Fibroblast of mammary gland (primary cell): Measurements from ENCODE around the gene ADAM22.
A peak's percentile ranks its signal among the peaks of the same experiment; 100 is the strongest.

Experiments used
- DNase-seq: peaks from one replicate; pipeline ENCODE4 v3.0.0-alpha.2; 2010; ENCODE audit warnings: low read depth
- H3K4me3 ChIP-seq: 2 replicates; pipeline ENCODE4 v1.5.1; 2011; ENCODE audit warnings: low read depth, mild to moderate bottlenecking, low read length, moderate library complexity; ENCODE audit not compliant: control insufficient read depth
- CTCF ChIP-seq: conservative IDR thresholded peaks from 2 replicates; pipeline ENCODE4 v1.5.1; 2011; ENCODE audit warnings: low read depth, low read length, inconsistent platforms; ENCODE audit not compliant: control insufficient read depth, insufficient read depth

Gene ADAM22

GRCh38 chr7:88212918-88213317 lies 278.9 kb downstream of the ADAM22 start:
- no peak overlapping the region for H3K4me3 ChIP-seq
- TF ChIP-seq CTCF: no peak
- no peak for DNase-seq

- no peak for DNase-seq
- no peak overlapping the region for H3K4me3 ChIP-seq
- no peak for TF ChIP-seq CTCF
These were observed 280.4 kb downstream of the ADAM22 start for GRCh38 chr7:88214456-88214855.

GRCh38 chr7:88215295-88215694 lies 281.2 kb downstream of the ADAM22 start:
- DNase-seq: no peak
- TF ChIP-seq CTCF: no peak

GRCh38 chr7:88216276-88216675 lies 282.2 kb downstream of the ADAM22 start:
- TF ChIP-seq CTCF: no peak
- H3K4me3 ChIP-seq: no peak overlapping the region
- no peak for DNase-seq

More at GRCh38 chr7:88215295-88215694, 281.2 kb downstream of the ADAM22 start:
- H3K4me3 ChIP-seq: no peak overlapping the region

GRCh38 chr7:88217675-88218428 lies 283.8 kb downstream of the ADAM22 start:
- peak overlapping the region; percentile 91 for H3K4me3 ChIP-seq
- no peak for DNase-seq
- TF ChIP-seq CTCF: no peak

- H3K4me3 ChIP-seq: peak overlapping the region; percentile 91
- no peak for DNase-seq
- TF ChIP-seq CTCF: no peak
These were observed 284.3 kb downstream of the ADAM22 start for GRCh38 chr7:88218429-88218745.
